T follicular helper cell (primary cell): Measurements from ENCODE around the gene GALNT10.

Experiments
- DNase-seq: peaks from one replicate; pipeline ENCODE4 v3.0.0-alpha.2; 2020; ENCODE audit warnings: low read depth

The GALNT10 gene

DNA sequence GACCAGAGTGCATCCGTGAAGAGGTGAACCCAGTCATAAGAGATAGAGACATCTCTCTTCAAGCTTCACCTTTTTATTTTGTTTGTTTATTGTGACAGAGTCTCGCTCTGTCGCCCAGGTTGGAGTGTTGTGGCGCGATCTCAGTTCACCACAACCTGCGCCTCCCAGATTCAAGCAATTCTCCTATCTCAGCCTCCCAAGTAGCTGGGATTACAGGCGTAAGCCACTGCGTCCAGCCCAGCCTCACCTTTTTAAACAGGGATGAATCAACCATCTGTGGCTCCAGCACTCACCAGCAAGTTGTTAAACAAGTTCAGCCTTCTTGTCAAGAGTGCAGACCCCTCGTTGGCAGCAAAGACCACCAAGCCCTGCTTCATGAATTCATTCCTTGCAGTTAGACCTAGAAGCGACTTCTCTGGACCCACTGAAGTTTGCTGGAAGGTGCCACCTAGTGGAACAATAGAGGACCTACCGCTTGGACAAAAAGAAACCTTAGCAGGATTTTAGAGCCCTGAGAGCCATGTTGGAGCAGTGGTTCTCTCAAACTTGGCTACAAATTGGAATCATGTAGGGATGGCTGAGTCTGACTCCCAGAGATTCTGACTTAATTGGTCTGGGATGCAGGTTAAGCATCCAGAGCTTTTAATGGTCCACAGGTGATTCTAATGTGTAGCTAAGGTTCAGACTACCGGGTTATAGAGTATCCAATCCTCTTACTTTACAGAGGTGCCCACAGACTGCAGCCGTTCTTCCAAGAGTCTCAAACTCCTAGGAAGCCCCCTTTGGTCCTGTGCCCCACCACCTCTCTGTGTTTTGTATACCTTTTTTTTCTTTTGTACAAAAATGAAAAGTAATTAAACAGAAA is 10.5 kb upstream of the GALNT10 start:
- DNase-seq: no peak

DNA sequence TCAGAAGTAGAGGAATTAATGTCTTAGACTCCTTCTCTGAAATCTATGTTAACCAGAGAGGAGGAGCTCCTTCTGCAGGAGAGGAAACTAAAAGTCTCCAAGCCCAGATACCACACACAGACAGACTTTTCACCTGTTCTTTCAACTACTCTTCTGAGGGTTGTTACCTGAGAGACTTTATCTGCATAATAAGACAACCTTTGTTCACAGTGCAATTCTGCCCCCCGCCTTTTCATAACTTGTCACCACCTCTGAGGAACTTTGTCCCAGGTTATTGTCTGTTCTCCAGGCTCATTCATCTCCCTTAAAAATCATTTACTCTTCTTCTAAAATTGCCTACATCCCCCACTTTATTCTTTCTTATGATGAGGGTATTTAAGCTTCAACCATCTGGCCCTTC is 9.4 kb upstream of the GALNT10 start:
- DNase-seq: no peak

DNA sequence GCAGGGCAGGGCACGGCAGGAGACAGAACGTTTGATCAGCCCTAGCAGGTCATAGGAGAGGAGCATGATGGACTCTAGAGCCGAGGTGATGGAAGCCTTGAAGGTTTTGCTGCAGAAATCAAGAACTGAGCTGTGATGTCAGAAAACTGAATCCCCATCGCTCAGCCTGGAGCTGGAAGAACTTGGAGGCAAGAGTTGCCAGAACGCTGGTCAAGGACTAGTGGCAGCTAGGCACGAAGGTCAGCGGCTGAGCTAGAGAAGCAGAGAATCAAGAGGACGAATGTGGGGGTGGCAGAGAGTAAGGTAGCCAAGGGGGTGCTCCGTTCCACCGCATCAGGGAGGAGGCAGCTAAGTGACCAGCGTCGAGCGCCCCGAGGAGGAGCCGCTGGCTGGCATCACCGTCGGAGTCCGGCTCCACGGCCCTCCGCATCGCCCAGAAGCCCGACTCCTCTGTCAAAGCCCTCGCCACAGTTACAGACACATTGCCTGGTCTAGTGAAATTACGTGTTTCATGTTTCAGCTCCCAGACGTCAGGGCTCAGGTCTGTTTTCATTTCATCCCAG is 1.2 kb upstream of the GALNT10 start:
- DNase-seq: no peak

DNA sequence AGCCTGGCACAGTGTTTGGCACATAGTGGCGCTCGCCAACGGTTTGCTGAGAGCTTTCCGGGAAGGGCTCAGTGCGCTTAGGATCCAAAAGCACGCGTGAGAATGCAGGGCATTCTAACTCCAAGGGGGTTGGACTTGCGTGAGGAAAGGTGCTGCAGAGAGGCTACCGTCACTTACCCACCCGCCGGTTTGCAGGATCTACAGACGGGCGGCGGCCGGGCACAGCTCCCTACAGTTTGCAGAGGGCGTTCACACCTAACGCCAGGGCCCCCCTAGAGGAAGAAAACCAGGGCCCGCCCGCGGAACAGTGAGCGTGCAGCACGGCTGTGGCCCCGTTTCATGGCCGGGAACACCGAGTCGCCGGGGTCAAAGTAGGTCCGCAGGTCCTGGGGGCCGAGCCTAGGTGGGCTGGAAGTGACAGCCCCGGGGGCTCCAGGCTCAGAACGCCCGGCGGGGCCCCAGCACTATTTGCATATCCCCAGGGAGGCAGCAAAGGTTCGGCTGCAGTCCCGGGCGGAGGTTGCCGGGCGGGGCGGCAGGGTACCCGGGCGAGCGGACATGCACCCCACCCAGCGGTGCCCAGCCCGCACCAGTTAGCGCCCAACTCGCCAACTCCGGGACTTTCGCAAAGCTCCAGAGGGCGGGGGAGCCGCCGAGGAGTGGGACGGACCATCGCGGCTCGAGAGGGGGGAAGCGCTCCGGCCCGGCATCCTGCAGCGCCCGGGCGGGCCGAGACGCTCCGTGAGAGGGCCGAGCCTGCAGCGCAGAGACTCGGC is 526 bp upstream of the GALNT10 start:
- DNase-seq: peak; percentile 61

DNA sequence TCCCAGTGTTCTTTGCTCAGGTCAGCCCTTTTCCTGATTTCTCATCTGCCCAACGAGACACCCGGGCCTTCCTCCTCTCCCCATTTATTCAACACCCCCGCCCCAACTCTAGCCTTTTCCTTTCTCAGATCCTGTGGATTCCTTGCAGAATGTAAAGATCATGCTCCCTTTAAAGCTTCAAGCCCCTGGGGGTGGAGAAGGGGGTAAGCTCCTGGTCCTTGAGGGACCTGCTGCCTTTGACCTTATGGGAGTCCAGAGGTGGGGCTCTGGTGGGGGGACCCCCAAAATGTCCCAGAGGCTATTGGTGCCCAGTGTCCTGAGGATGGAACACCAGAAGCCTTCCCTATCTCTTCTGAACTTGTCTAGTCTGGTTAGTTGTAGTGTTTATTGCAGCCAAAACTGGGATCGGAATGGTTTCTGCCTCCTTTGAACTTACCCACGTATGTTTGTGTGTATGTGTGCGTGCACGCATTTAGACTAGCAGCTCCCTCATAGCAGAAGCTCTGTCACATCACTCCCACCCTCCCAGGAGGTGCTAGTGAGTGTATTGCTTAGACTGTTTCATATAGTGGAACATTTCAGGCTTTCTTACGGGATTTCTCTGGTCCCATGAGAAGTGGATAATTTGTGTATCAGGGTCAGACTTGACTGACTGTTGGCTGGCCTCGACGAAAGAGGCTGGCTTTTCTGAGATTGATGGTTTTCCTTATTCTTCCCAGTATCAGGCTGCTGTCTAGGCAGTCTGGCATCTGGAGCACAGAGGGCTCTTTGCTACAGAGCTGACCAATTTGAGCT is 1.1 kb downstream of the GALNT10 start:
- no peak for DNase-seq

DNA sequence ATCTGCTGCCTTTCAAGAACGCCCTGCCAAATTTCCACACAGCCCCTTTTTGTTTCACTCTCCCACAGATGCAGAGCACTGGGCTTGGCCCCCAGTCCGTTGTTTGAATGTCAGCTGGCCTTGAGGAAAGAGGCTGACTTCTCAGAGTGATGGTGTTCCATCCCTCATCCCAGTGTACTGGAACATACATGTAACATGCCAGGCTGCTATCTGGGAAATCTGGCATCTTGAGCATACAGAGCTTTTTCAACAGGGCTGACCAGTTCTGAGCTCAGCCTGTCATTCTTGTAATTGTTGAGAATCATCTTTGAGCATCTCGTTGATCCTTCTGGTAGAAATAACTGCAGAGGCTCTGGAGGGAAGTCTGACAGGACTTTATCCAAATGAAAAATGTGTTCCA is 2.8 kb downstream of the GALNT10 start:
- no peak for DNase-seq

DNA sequence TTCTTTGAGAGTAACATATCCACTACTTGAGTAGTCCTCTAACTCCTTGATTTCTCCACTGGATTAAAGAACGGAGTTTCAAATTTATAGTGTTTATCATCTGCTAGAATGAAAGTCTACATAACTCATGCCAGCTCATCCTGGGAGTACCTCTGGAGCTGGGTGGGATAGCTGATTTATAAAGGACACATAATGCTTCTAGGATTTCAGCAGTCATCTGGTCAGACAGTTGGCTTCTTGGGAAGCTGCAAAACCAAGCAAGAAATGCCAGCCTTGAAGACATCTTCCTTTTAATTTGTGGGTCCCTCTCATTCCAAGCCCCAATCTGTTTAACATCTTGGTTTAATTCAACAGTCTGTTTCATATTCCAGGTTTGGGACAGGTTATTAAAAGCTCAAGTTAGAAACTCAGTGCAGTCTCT is 3.2 kb downstream of the GALNT10 start:
- no peak for DNase-seq

DNA sequence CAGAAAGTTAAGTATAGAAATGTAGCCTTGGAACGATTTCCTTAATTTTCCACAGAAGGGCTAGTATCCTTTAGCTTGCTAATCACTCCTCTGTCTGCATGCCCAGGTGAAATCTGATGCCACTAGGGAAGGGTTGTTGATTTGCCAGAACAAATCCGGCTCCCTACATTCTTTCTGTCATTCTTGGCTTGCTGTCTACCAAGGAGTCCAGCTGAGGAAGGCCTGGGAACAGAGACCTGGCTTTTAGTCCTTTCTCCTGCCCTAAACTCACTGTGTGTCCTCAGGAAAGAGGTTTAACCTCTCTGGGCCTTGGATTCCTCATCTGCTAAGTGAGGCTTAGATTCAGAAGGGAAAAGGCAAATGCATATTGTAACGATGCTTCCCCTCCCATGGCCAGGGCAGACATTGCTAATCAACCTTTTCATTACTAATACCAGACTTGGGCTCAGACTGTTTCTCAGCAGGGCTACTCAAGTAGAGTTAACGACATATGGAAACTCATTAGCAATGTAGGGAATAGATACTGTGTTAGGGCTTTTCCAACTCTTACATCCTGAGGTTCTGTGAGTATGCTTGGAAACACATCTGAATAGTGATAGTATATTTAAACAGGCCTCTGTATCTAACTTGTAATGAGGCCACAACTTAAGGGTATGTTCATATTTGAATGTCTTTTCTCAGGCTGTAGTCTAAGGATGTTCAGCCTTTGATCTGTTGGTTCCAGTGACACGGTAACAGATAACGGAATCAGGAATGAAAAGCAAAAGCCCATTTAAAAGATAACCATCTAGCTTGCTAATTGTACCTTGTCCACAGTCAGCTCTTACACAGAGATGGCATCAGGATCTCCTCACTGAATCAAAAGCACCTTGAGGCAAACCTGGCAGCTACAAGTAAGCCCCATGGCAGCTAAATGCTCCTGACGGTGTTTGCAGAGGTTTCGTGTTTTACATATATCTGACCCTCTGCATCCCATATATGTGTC is 4.1 kb downstream of the GALNT10 start:
- no peak for DNase-seq

DNA sequence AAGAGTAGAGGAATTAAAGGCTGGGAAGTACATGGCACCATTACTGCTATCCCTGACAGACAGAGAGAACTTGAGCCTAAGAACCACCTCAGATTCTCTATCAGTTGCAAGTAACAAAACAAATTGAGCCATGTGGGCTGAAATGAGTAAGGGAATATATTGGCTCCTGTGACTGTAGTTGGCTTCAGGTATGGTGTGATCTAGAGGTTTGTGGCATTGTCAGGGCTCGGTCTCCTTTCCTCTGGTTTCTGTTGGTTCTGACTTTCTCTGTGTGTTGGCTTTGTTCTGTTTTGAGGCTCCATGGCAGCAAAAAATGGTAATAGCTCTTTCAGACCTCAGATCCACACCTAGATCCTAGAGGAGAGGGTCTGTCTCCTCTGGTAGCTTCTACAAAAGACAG is 5.7 kb downstream of the GALNT10 start:
- no peak for DNase-seq

DNA sequence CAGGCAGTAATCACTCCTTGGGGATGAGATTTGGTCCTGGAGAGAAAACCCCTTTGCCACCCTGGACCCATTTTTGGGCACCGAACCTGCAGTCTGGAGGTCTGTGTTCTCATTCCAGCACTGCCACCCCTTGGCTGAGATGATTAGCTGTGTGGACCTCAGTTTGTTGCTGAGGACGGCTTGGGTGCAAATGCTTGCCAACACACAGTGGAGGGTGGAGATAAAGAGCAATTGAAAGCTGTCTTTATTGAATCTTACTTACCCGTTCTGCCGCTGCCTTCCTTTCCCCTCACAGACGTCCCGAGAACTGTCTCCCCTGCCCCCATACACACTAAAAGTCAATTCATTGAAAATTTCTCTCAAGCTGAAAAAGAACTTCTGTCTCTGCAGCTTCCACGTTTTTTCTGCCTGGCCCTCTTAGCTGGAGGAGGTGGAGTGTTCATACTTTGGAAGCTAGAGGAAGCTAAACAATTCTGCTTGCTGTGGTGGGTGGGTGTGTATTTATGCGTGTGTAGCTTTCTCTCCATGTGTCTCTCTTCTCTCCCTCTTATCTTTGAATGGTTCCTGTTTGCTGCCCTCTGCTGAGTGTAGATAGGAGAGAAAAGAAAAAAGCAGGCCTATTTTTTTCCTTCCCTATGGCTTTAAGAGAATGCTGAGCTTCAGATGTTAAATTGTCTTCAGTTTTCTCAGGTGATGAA is 6.6 kb downstream of the GALNT10 start:
- DNase-seq: no peak

DNA sequence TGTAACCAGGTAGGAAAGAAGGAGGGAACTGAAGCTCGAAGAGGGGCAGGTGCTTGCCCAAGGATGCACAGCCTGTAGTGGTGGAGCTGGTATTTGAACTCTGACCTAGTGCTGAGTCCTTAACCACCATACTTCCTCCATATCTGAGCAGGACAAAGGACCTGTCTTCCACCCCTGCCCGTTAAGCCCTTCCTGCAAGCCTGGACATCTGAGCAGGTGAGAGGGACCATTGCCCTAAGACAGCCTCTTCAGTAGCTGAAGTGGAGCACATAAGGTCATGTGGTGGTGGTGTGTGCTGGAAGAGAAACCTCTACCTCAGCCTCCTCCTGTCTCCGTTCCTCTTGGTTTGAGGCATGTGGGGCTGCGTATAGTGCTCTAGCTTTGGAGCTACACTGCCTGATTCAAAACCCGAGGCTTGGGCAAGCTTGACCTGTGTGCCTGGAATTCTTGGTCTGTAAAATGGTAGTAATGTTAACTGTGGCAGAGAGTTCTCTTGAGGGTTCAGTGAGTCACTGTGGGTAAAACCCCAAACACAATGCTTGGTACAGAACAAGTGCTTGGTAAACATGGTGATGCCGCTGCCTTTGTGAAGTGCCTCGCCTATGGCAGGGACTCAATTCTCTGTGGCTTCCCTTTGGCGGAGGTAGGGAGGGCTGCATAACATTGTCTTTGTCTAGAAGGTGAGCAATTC is 7.4 kb downstream of the GALNT10 start:
- DNase-seq: no peak

DNA sequence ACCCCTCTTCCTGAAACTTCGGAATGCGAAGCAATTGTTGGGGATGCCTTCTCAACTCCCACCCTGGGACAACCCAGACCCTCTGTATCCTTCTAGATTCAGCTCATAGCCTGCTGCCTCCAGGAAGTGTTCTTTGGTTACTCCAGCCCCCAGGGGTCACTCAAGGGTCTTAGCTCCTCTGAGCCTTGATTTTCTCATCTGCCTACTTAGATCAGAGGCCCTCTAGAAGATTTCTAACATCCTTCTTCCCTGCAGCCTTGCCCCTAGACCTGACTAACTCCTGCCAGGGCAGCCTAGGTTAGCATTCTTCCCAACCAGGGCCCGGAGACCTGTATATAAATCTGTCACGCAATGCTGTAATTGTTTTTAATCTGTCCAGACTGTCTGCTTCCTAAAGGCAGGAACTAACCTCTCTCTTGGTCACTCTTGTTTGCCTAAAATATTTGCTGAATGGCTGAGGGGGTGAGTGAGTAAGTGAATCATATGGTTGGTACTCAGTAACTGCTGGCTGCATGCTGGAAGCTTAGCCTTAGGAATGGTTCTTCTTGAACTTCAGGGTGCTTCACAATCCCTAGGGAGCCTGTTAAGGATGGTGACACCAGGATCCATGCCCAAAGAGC is 8.2 kb downstream of the GALNT10 start:
- DNase-seq: no peak

DNA sequence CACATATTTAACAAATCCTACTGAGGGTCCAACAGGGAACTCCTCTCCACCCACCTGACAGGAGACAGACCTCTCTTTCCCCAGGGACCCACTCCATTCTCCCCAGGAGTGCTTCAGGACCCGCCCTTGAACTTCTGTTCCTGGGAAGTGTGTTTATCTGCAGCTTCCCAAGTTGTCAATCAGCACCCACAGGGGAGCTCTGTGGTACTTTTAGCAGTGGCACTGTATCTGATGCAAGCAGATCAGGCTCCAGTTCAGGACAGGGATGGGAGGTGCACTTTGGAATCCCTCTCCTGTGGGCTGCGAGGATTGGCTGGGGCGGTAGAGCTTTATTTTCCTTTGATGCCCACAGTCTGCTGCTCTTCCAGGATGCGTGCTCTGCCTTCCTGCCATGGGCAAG is 8.7 kb downstream of the GALNT10 start:
- DNase-seq: no peak

DNA sequence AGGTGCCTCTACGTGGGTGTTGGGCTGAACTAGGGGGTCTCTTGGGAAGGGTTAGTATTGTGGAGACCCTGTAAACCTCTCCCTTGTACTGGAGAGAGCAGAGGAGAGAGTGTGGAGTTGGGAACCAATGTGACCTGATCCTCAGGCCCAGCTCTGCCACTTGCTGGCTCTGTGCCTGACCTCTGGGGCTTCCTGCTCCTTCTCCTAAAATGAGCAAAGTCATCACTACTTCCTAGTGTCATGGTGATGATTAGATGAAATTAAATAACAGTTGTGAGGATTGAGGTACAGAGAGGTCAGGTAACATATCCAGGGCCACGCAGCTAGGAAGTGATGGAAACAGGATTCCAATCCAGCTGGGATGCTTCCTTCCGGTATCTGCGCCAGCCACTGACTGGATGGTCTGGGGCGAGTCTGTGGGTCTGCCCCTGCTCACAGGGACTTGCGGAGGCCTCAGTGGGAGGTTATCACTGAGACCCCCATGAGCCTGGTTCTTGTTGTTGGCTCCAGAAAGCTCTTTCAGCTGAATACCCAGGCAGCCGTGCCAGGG is 9.2 kb downstream of the GALNT10 start:
- no peak for DNase-seq

DNA sequence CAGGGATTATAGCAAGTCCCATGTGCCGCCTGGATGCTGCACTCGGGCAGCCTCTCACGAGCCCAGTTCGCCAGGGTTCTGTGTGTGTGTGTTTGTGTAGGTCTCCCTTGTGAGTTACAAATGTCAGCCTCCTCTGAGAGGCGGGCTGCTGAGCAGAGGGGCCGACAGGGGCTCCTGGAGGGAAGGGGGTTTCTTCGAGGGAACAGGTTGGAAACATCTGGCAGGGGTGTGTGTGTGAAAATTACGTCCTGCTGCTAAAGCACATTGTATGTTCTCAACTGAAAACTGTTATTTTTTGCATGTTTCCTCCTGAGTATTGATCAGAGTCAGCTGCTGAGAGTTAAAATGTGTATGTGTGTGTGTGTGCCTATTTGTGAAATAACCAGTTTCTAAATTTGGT is 9.7 kb downstream of the GALNT10 start:
- DNase-seq: no peak

DNA sequence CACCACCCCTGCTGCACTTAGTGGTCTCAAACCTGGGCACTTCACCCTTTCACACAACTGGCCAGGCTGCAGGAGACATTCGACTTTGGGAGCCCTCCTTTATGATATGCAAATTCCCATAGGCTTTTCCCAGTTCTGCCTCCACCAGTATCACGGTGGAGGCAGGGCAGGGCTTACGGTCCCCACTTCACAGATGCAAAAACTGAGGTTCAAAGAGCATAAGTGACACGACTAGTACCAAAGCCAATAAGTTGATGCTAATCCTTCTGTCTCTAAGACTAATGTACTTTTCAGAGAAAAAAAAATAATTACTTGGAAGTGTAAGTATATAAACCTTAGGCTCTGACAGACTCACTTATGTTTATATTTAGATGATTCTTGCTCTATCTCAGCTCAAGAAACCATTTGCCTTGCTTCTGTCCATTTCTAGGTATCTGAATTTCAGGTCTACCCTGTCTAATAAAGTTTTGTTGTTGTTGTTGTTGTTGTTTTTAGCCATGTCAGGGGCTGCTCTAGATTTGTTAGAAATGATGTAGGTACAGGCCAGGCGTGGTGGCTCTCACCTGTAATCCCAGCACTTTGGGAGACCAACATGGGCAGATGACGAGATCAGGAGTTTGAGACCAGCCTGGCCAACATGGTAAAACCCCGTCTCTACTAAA is 10.7 kb downstream of the GALNT10 start:
- no peak for DNase-seq

DNA sequence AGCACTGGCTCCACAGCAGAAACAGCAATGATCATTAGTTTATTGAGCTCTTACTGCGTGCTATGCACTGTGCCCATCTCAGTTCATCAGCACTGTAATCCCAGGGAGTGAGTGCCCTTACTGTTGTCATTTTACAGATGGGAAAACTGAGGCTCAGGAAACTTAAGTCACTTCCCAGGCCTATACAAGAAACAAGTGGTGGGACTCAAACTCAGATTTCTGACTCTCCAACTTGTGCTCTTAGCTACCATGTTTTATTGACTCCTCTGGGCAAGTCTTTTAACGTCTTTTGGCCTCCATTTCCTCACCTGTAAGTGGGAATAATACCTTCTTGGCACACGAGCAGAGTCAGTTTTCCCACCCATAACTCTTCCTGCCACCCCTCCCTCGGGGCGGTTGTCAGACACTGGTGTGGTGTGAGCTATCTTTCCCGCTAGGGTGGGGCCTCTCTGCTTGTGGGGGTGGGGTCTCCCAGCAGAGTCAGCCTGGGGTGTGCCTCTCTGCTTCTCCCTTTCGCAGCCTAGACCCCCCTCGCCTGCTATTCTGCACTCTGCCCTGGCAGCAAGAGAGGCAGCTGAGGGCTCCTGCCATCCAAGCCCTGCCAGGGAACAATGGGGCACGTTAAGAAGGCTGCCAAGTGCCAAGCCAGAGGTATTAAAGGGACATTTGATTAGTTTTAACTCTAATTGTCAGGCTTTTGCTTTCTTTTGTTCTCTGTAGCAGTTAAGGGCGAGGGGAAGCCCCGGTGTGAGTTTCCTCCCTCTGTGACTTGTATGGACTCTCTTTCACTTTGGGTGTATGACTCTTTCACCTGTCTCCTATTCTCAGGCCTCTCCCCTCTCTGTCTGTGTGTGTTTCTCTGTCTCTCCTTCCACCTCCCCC is 12.1 kb downstream of the GALNT10 start:
- no peak for DNase-seq
